ENCODE measurements around the gene COX6A1.
A peak's percentile ranks its signal among the peaks of the same experiment; 100 is the strongest.
"Not testable (repeated sequence)": the region's sequence is repeated elsewhere in the genome, so short reads cannot be mapped to it uniquely, and the experiment has no call there.

COX6A1 gene

GRCh38 chr12:120428597-120429229 is 9.2 kb upstream of the COX6A1 start:
- DNase-seq = no peak

GRCh38 chr12:120429368-120429767 is 8.5 kb upstream of the COX6A1 start:
- no peak for DNase-seq

- no peak for DNase-seq
These were observed 5.0 kb upstream of the COX6A1 start for GRCh38 chr12:120432772-120433525.

- no peak for DNase-seq
These were observed 734 bp downstream of the COX6A1 start for GRCh38 chr12:120438495-120439198.

- DNase-seq = peak; percentile 69 to 73
These were observed 1.8 kb downstream of the COX6A1 start for GRCh38 chr12:120439646-120440247.

- no peak for DNase-seq
These were observed 6.8 kb downstream of the COX6A1 start for GRCh38 chr12:120444676-120445075.

GRCh38 chr12:120445911-120446843 is 8.3 kb downstream of the COX6A1 start, which contains the start of the genes GATC and TRIAP1:
GATC (plus strand) TSS chr12:120446444; CDS start chr12:120446481, 37 bp downstream.
TRIAP1 (minus strand) TSS chr12:120446384; CDS start chr12:120446372, 12 bp downstream.
- DNase-seq = peak; percentile 81 to 83

- not testable (repeated sequence) for DNase-seq
These were observed 8.9 kb downstream of the COX6A1 start for GRCh38 chr12:120446844-120447178.

GRCh38 chr12:120447992-120448391 is 10.1 kb downstream of the COX6A1 start:
- no peak for DNase-seq

GRCh38 chr12:120452524-120452923 is 14.6 kb downstream of the COX6A1 start:
- not testable (repeated sequence) for DNase-seq

GRCh38 chr12:120453060-120453750 is 15.3 kb downstream of the COX6A1 start:
- DNase-seq = no peak

- DNase-seq = no peak
These were observed 16.1 kb downstream of the COX6A1 start for GRCh38 chr12:120453977-120454376.

GRCh38 chr12:120455302-120455701 is 17.4 kb downstream of the COX6A1 start:
- DNase-seq = no peak

- no peak for DNase-seq
These were observed 19.2 kb downstream of the COX6A1 start for GRCh38 chr12:120457133-120457532.

GRCh38 chr12:120460157-120460556 is 22.2 kb downstream of the COX6A1 start:
- DNase-seq = no peak

- no peak for DNase-seq
These were observed 24.3 kb downstream of the COX6A1 start for GRCh38 chr12:120462099-120462640.

GRCh38 chr12:120463712-120464111 is 25.8 kb downstream of the COX6A1 start:
- no peak for DNase-seq

GRCh38 chr12:120465756-120466155 is 27.8 kb downstream of the COX6A1 start:
- no peak for DNase-seq

GRCh38 chr12:120466560-120467315 is 28.8 kb downstream of the COX6A1 start:
- DNase-seq = peak; percentile 38 to 39

- no peak for DNase-seq
These were observed 29.5 kb downstream of the COX6A1 start for GRCh38 chr12:120467439-120467838.

All from activated CD4-positive, alpha-beta T cell treated with anti-CD3 and anti-CD28 coated beads, Interleukin-2, amount 50 U/mL, for 4 hours (primary cell).